H9 (cell line): ENCODE results near the gene PAXX. TPM values are rescaled to one million over a fixed set of nuclear protein-coding genes. Genes with fewer than 3 reads are reported as not detected.

Source experiments
- DNase-seq: peaks from one replicate; pipeline ENCODE4 v3.0.0-alpha.2; 2017
- H2AFZ ChIP-seq: one replicate; pipeline ENCODE4 v1.6.1; 2013; ENCODE audit warnings: mild to moderate bottlenecking, low read length, control low read depth, moderate library complexity
- H2AK5ac ChIP-seq: 2 replicates; pipeline ENCODE4 v1.6.1; 2013; ENCODE audit warnings: low read length, control low read depth, mixed read lengths; ENCODE audit not compliant: insufficient read length
- H2BK120ac ChIP-seq: one replicate; pipeline ENCODE4 v1.6.1; 2013; ENCODE audit warnings: low read depth, mild to moderate bottlenecking, low read length, control low read depth, inconsistent platforms; ENCODE audit not compliant: poor library complexity, severe bottlenecking
- H2BK12ac ChIP-seq: 2 replicates; pipeline ENCODE4 v1.6.1; 2013; ENCODE audit warnings: low read length, control low read depth, mixed read lengths, low read depth; ENCODE audit not compliant: insufficient read length
- H2BK15ac ChIP-seq: 2 replicates; pipeline ENCODE4 v1.6.1; 2013; ENCODE audit warnings: low read depth, low read length, control low read depth
- H2BK20ac ChIP-seq: one replicate; pipeline ENCODE4 v1.6.1; 2013; ENCODE audit warnings: low read depth, mild to moderate bottlenecking, low read length, control low read depth, inconsistent platforms; ENCODE audit not compliant: poor library complexity, severe bottlenecking
- H2BK5ac ChIP-seq: 2 replicates; pipeline ENCODE4 v1.6.1; 2013; ENCODE audit warnings: low read length, control low read depth, mixed read lengths; ENCODE audit not compliant: insufficient read length
- H3K14ac ChIP-seq: 2 replicates; pipeline ENCODE4 v1.6.1; 2013; ENCODE audit warnings: low read length, control low read depth; ENCODE audit not compliant: insufficient read depth
- H3K18ac ChIP-seq: 2 replicates; pipeline ENCODE4 v1.6.1; 2013; ENCODE audit warnings: low read depth, mild to moderate bottlenecking, mixed read lengths, low read length, control low read depth; ENCODE audit not compliant: insufficient read length
- H3K23ac ChIP-seq: 2 replicates; pipeline ENCODE4 v1.6.1; 2013; ENCODE audit warnings: low read length, control low read depth, mixed read lengths, low read depth; ENCODE audit not compliant: insufficient read length
- H3K23me2 ChIP-seq: 2 replicates; pipeline ENCODE4 v1.6.1; 2013; ENCODE audit warnings: low read depth, mild to moderate bottlenecking, mixed read lengths, low read length, control low read depth; ENCODE audit not compliant: insufficient read length, poor library complexity, severe bottlenecking
- H3K27ac ChIP-seq: 2 replicates; pipeline ENCODE4 v1.5.1; 2013; ENCODE audit warnings: low read length, control low read depth, mixed read lengths, low read depth; ENCODE audit not compliant: insufficient read length
- H3K27me3 ChIP-seq: 2 replicates; pipeline ENCODE4 v1.6.1; 2013; ENCODE audit warnings: low read length, control low read depth, inconsistent platforms; ENCODE audit not compliant: insufficient read depth
- H3K4ac ChIP-seq: 2 replicates; pipeline ENCODE4 v1.6.1; 2013; ENCODE audit warnings: low read depth, mild to moderate bottlenecking, control low read depth, inconsistent platforms, low read length, moderate library complexity
- H3K4me1 ChIP-seq: 2 replicates; pipeline ENCODE4 v1.6.1; 2013; ENCODE audit warnings: low read length, control low read depth, inconsistent platforms; ENCODE audit not compliant: insufficient read depth
- H3K4me2 ChIP-seq: 2 replicates; pipeline ENCODE4 v1.6.1; 2013; ENCODE audit warnings: low read length, control low read depth, mixed read lengths; ENCODE audit not compliant: insufficient read length, insufficient read depth
- H3K56ac ChIP-seq: 2 replicates; pipeline ENCODE4 v1.6.1; 2013; ENCODE audit warnings: low read depth, mild to moderate bottlenecking, mixed read lengths, low read length, control low read depth; ENCODE audit not compliant: insufficient read length
- H3K79me1 ChIP-seq: 2 replicates; pipeline ENCODE4 v1.6.1; 2013; ENCODE audit warnings: low read depth, mild to moderate bottlenecking, moderate library complexity, low read length, control low read depth, inconsistent platforms; ENCODE audit not compliant: insufficient read depth, poor library complexity, severe bottlenecking
- H3K79me2 ChIP-seq: 2 replicates; pipeline ENCODE4 v1.6.1; 2013; ENCODE audit warnings: low read length, control low read depth, inconsistent platforms; ENCODE audit not compliant: insufficient read depth
- H3K9ac ChIP-seq: 2 replicates; pipeline ENCODE4 v1.6.1; 2013; ENCODE audit warnings: low read length, control low read depth, mixed read lengths; ENCODE audit not compliant: insufficient read length; ENCODE audit errors: extremely low read depth
- H3K9me3 ChIP-seq: one replicate; pipeline ENCODE4 v1.6.1; 2013; ENCODE audit warnings: low read depth, low read length, inconsistent platforms; ENCODE audit not compliant: control insufficient read depth
- H3T11ph ChIP-seq: one replicate; pipeline ENCODE4 v1.6.1; 2013; ENCODE audit warnings: mild to moderate bottlenecking, low read length, control low read depth, inconsistent platforms
- H4K20me1 ChIP-seq: one replicate; pipeline ENCODE4 v1.6.1; 2013; ENCODE audit not compliant: control insufficient read depth, insufficient read length, insufficient read depth
- H4K5ac ChIP-seq: 2 replicates; pipeline ENCODE4 v1.6.1; 2013; ENCODE audit warnings: low read depth, mild to moderate bottlenecking, mixed read lengths, low read length, control low read depth; ENCODE audit not compliant: insufficient read length
- H4K8ac ChIP-seq: replicated peaks from 2 replicates; pipeline ENCODE4 v1.6.1; 2013; ENCODE audit warnings: low read length, control low read depth, mixed read lengths, low read depth; ENCODE audit not compliant: insufficient read length
- H4K91ac ChIP-seq: 2 replicates; pipeline ENCODE4 v1.6.1; 2013; ENCODE audit warnings: low read depth, mild to moderate bottlenecking, moderate library complexity, mixed read lengths, low read length, control low read depth; ENCODE audit not compliant: insufficient read length
- H3K27ac Mint-ChIP-seq, 3 experiments: 2 replicates in 2 of 3; 3 replicates in 1 of 3; pipeline ENCODE4 v1.8.0; 2020 to 2021; ENCODE audit warnings: mixed read lengths in 3 of 3, mild to moderate bottlenecking in 1 of 3, moderate library complexity in 1 of 3
- H3K27me3 Mint-ChIP-seq: 2 replicates; pipeline ENCODE4 v1.8.0; 2021; ENCODE audit warnings: low read depth, mild to moderate bottlenecking, moderate library complexity, mixed read lengths
- H3K36me3 Mint-ChIP-seq, 3 experiments: 2 replicates in 2 of 3; 3 replicates in 1 of 3; pipeline ENCODE4 v1.8.0; 2020 to 2021; ENCODE audit warnings: low read depth in 3 of 3, mixed read lengths in 3 of 3; ENCODE audit not compliant: insufficient read depth in 1 of 3
- H3K4me1 Mint-ChIP-seq, 2 experiments: 2 replicates each; pipeline ENCODE4 v1.8.0; 2020; ENCODE audit warnings: mixed read lengths in 2 of 2
- H3K4me3 Mint-ChIP-seq, 2 experiments: 2 replicates in 1 of 2; 3 replicates in 1 of 2; pipeline ENCODE4 v1.8.0; 2020 to 2021; ENCODE audit warnings: mild to moderate bottlenecking in 2 of 2, mixed read lengths in 2 of 2, moderate library complexity in 1 of 2
- H3K9me3 Mint-ChIP-seq, 2 experiments: 2 replicates in 1 of 2; 3 replicates in 1 of 2; pipeline ENCODE4 v1.8.0; 2020; ENCODE audit warnings: mild to moderate bottlenecking in 2 of 2, mixed read lengths in 2 of 2, moderate library complexity in 1 of 2
- CTCF ChIP-seq: fragments of 200-600 bp; sonication (generic); conservative IDR thresholded peaks from 3 replicates; pipeline ENCODE4 v1.8.0; 2021; ENCODE audit warnings: antibody characterized with exemption, mild to moderate bottlenecking
- WGBS: extraction: QIAGEN DNeasy Blood & Tissue Kit; methylation state at CpG from one replicate; pipeline ENCODE4 v1.1.7; 2013; ENCODE audit warnings: missing lambda C conversion rate, low lambda C conversion rate, mixed read lengths; ENCODE audit not compliant: insufficient read length; ENCODE audit errors: extremely low coverage; 5-methylcytosine and 5-hydroxymethylcytosine counted together
- total RNA-seq: library from RNA; stranded (reverse); gene quantifications from 2 replicates; pipeline ENCODE4 v1.2.1, GENCODE V29; 2021

Gene PAXX
- total RNA-seq, 1 experiment from 2014 or later, result 51.2 TPM

GRCh38 chr9:137002646-137003041, 10.4 kb downstream of the PAXX start:
- Mint-ChIP-seq H3K27me3 (peaks cover 15% of the 10 kb centered on the region), H3K4me1 (peaks cover 3 to 6% of the 10 kb centered on the region in 2 experiments; a peak in 3 of 4 replicates), H3K9me3 (peaks cover 16 to 19% of the 10 kb centered on the region in 2 experiments), H3K36me3 (peaks cover 3 to 6% (median 5%) of the 10 kb centered on the region in 3 experiments; a peak in 5 of 7 replicates), H3K27ac (no peak overlapping the region), H3K4me3 (no peak overlapping the region)
- Histone ChIP-seq H4K91ac (no peak overlapping the region), H3K9ac (no peak overlapping the region), H4K20me1 (no peaks in the 10 kb centered on the region), H3K79me1 (no peaks in the 10 kb centered on the region), H3K27ac (no peak overlapping the region), H3K14ac (no peak overlapping the region), H2BK5ac (no peak overlapping the region), H2AFZ (no peak overlapping the region), H3K4me2 (no peak overlapping the region), H4K8ac (no peak overlapping the region), H3K23ac (no peak overlapping the region), H2BK12ac (no peak overlapping the region), H3K4ac (no peak overlapping the region), H3K4me1 (no peaks in the 10 kb centered on the region), H2BK120ac (no peak overlapping the region), H2BK15ac (no peak overlapping the region), H2BK20ac (no peak overlapping the region), H3K18ac (no peak overlapping the region), H3K23me2 (no peaks in the 10 kb centered on the region), H2AK5ac (no peak overlapping the region), H3K27me3 (no peaks in the 10 kb centered on the region), H4K5ac (no peak overlapping the region), H3K79me2 (no peaks in the 10 kb centered on the region), H3K56ac (no peak overlapping the region), H3K9me3 (no peaks in the 10 kb centered on the region), H3T11ph (no peak overlapping the region)
- WGBS, result no CpG with 5 or more reads among the region's 10 CpGs
- TF ChIP-seq CTCF, result no peak
- DNase-seq, result no peak
